IMR-90 (cell line): ENCODE measurements around the gene CRBN.

Experiments
- CTCF ChIP-seq: conservative IDR thresholded peaks from 2 replicates; pipeline ENCODE4 v1.5.1; 2012; ENCODE audit warnings: mild to moderate bottlenecking, low read depth, low read length, improper control_type of control experiment
- FOS ChIP-seq: fragments of 150-350 bp; IDR thresholded peaks from 2 replicates; pipeline ENCODE4 v1.6.1; 2016; ENCODE audit warnings: low read depth, low read length
- POLR2A ChIP-seq: IDR thresholded peaks from 2 replicates; pipeline ENCODE4 v1.6.1; 2012; ENCODE audit warnings: mild to moderate bottlenecking, low read depth, low read length
- RCOR1 ChIP-seq: IDR thresholded peaks from 2 replicates; pipeline ENCODE4 v1.6.1; 2012; ENCODE audit warnings: mild to moderate bottlenecking, low read length, improper control_type of control experiment; ENCODE audit not compliant: insufficient replicate concordance

- no peak for TF ChIP-seq POLR2A
- no peak for TF ChIP-seq CTCF
- TF ChIP-seq FOS, result no peak
- TF ChIP-seq RCOR1, result no peak
Observed at GRCh38 chr3:3105815-3106214, 73.7 kb downstream of the CRBN start.
